ENCODE results near the gene UCK2. TPM values are rescaled to one million over a fixed set of nuclear protein-coding genes. Genes with fewer than 3 reads are reported as not detected.

The UCK2 gene
- total RNA-seq, 1 experiment from 2014 or later, result 67.2 TPM

DNA sequence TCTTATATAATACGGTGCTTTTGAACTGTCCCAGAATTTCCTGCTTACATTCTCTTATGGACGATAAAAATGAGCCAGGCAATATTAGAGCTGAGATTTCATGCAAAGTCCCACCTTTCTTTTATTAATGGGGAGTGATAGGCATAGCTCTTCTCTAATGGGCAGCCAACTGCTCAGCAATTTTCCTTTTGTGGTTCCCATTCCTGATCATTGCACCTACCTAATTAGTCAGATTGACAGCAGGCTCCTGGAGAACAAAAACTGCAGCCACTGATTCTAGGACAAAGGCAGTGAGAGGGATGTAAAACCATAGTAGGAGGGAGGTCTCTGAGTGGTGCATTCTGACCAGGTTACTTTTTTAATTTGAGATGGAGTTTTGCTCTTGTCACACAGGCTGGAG is 110.4 kb downstream of the UCK2 start:
- Histone ChIP-seq H3K9me3 (no peaks in the 10 kb centered on the region), H3K36me3 (ENCODE audit: control insufficient read depth, insufficient read depth, low read length) (no peaks in the 10 kb centered on the region), H3K4me3 (ENCODE audit: low read depth, low read length) (no peak overlapping the region), H3K27me3 (replicated peaks; ENCODE audit: control insufficient read depth, insufficient read depth, low read length) (no peaks in the 10 kb centered on the region; the same call in 1 of the 2 replicates), H3K4me1 (no peaks in the 10 kb centered on the region)
- POLR2A ChIA-PET, result no interaction called here
- no peak overlapping the region for H3K4me3 Mint-ChIP-seq (ENCODE audit: unreplicated experiment)
- DNase-seq, result no peak
- no peak overlapping the region for H3K27ac Mint-ChIP-seq (ENCODE audit: unreplicated experiment)
- peaks cover 8% of the 10 kb centered on the region for H3K27me3 Mint-ChIP-seq (ENCODE audit: insufficient read depth, unreplicated experiment)
- H3K9me3 Mint-ChIP-seq (ENCODE audit: unreplicated experiment), result no peaks in the 10 kb centered on the region
- TF ChIP-seq CTCF (IDR thresholded peaks at IDR 0.05; ENCODE audit: insufficient read depth in 1 of 2, low read depth in 1 of 2, low read length in 1 of 2, severe bottlenecking in 1 of 2, unreplicated experiment in 1 of 2), result no peak
- no peaks in the 10 kb centered on the region for H3K4me1 Mint-ChIP-seq (ENCODE audit: low read depth, unreplicated experiment)
- no peaks in the 10 kb centered on the region for H3K36me3 Mint-ChIP-seq (ENCODE audit: insufficient read depth, unreplicated experiment)
- intact Hi-C loops (cut with micrococcal nuclease; ENCODE audit: unreplicated experiment), result no loop called here
- no TSS peak for BruUV-seq (replicated peaks)
- CTCF ChIA-PET, result no interaction called here

DNA sequence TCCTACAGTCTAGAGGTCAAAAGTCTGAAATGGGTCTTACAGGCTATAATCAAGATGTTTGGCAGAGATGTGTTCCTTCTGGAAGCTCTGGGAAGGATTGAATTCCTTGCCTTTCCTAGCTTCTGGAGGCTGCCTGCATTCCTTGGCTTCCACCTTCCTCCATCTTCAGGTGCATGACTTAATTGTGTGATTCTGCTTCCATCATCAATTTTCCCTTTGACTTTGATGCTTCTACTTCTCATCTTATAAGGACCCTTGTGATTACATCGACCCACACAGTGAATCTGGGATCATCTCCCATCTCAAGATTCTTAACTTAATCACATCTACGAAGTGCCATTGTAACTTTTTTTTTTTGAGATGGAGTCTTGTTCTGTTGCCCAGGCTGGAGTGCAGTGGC is 111.4 kb downstream of the UCK2 start:
- Mint-ChIP-seq H3K9me3 (ENCODE audit: unreplicated experiment) (no peaks in the 10 kb centered on the region), H3K36me3 (ENCODE audit: insufficient read depth, unreplicated experiment) (no peaks in the 10 kb centered on the region), H3K27me3 (ENCODE audit: insufficient read depth, unreplicated experiment) (peaks cover 15% of the 10 kb centered on the region), H3K27ac (ENCODE audit: unreplicated experiment) (no peak overlapping the region), H3K4me3 (ENCODE audit: unreplicated experiment) (no peak overlapping the region), H3K4me1 (ENCODE audit: low read depth, unreplicated experiment) (no peaks in the 10 kb centered on the region)
- Histone ChIP-seq H3K4me1 (no peaks in the 10 kb centered on the region), H3K36me3 (ENCODE audit: control insufficient read depth, insufficient read depth, low read length) (no peaks in the 10 kb centered on the region), H3K4me3 (ENCODE audit: low read depth, low read length) (no peak overlapping the region), H3K9me3 (no peaks in the 10 kb centered on the region), H3K27me3 (replicated peaks; ENCODE audit: control insufficient read depth, insufficient read depth, low read length) (no peaks in the 10 kb centered on the region; the same call in 1 of the 2 replicates)
- intact Hi-C loops (cut with micrococcal nuclease; ENCODE audit: unreplicated experiment), result no loop called here
- ChIA-PET POLR2A (no interaction called here), CTCF (no interaction called here)
- DNase-seq, result no peak
- no TSS peak for BruUV-seq (replicated peaks)
- TF ChIP-seq CTCF (IDR thresholded peaks at IDR 0.05; ENCODE audit: insufficient read depth in 1 of 2, low read depth in 1 of 2, low read length in 1 of 2, severe bottlenecking in 1 of 2, unreplicated experiment in 1 of 2), result no peak

- no peak overlapping the region for H3K4me3 ChIP-seq (ENCODE audit: low read depth, low read length)
- POLR2A ChIA-PET, result no interaction called here
- no peak for TF ChIP-seq CTCF (IDR thresholded peaks at IDR 0.05; ENCODE audit: insufficient read depth in 1 of 2, low read depth in 1 of 2, low read length in 1 of 2, severe bottlenecking in 1 of 2, unreplicated experiment in 1 of 2)
- Mint-ChIP-seq H3K27me3 (ENCODE audit: insufficient read depth, unreplicated experiment) (peaks cover 17% of the 10 kb centered on the region), H3K36me3 (ENCODE audit: insufficient read depth, unreplicated experiment) (no peaks in the 10 kb centered on the region), H3K27ac (ENCODE audit: unreplicated experiment) (no peak overlapping the region), H3K4me1 (ENCODE audit: low read depth, unreplicated experiment) (no peaks in the 10 kb centered on the region), H3K4me3 (ENCODE audit: unreplicated experiment) (no peak overlapping the region), H3K9me3 (ENCODE audit: unreplicated experiment) (no peaks in the 10 kb centered on the region)
- CTCF ChIA-PET, result no interaction called here
- H3K36me3 ChIP-seq (ENCODE audit: control insufficient read depth, insufficient read depth, low read length), result no peaks in the 10 kb centered on the region
- intact Hi-C loops (cut with micrococcal nuclease; ENCODE audit: unreplicated experiment), result no loop called here
- BruUV-seq (replicated peaks), result no TSS peak
- H3K4me1 ChIP-seq, result no peaks in the 10 kb centered on the region
- DNase-seq, result no peak
- H3K27me3 ChIP-seq (replicated peaks; ENCODE audit: control insufficient read depth, insufficient read depth, low read length), result no peaks in the 10 kb centered on the region
- no peaks in the 10 kb centered on the region for H3K9me3 ChIP-seq
These were observed 114.1 kb downstream of the UCK2 start for GRCh38 chr1:165941531-165941930.
